ENCODE data around the gene GLIS2.

GRCh38 chr16:4303973-4304372 is 11.9 kb upstream of the GLIS2 start:
- TF ChIP-seq CTCF (conservative IDR thresholded peaks at IDR 0.05) (no peak), ZFX (IDR thresholded peaks at IDR 0.05) (no peak)

Measured in C4-2B (cell line).